ENCODE measurements around the gene TM6SF1.

Gene TM6SF1

GRCh38 chr15:83106994-83107840 lies at the start of gene TM6SF1:
TM6SF1 (plus strand) TSS chr15:83107645; CDS start chr15:83107681, 36 bp downstream.
- H3K36me3 ChIP-seq (ENCODE audit: insufficient read depth, low read length), result no peaks in the 10 kb centered on the region
- H3K4me3 ChIP-seq (ENCODE audit: low read depth in 1 of 2, low read length in 2 of 2), result peak within 1 kb of the TSS; percentile 7 to 56; a peak in 3 of 4 replicates
- peak; percentile 52 for ATAC-seq (ENCODE audit: insufficient read depth, low read depth)
- no peaks in the 10 kb centered on the region for H3K27me3 ChIP-seq (ENCODE audit: insufficient read depth, low read length, poor library complexity)
- peak within 1 kb of the TSS; percentile 61 for H3K27ac ChIP-seq (ENCODE audit: low read length)
- peaks cover 26% of the 10 kb centered on the region for H3K4me1 ChIP-seq (ENCODE audit: insufficient read depth, low read length)
- H4K20me1 ChIP-seq (ENCODE audit: insufficient read depth, low read length), result no peaks in the 10 kb centered on the region
- H3K9me3 ChIP-seq (ENCODE audit: insufficient read depth, low read length, severe bottlenecking), result no peaks in the 10 kb centered on the region
- DNase-seq, result peak; percentile 37
- peak within 1 kb of the TSS; percentile 64 for H2AFZ ChIP-seq (ENCODE audit: low read depth, low read length)
- TF ChIP-seq CTCF (IDR thresholded peaks at IDR 0.05; ENCODE audit: borderline replicate concordance, extremely low read depth, low read length, poor library complexity, severe bottlenecking), result no peak
- no peak for TF ChIP-seq EZH2 (IDR thresholded peaks at IDR 0.05; ENCODE audit: borderline replicate concordance, low read depth, low read length, severe bottlenecking)
- peak within 1 kb of the TSS; percentile 43 for H3K9ac ChIP-seq (ENCODE audit: low read depth, low read length)
- peak within 1 kb of the TSS; percentile 66 for H3K4me2 ChIP-seq (ENCODE audit: insufficient read depth, low read length)
- H3K79me2 ChIP-seq (ENCODE audit: insufficient read depth, low read length), result no peaks in the 10 kb centered on the region

GRCh38 chr15:83057696-83058376 lies 49.6 kb upstream of the TM6SF1 start:
- DNase-seq (no peak), ATAC-seq (ENCODE audit: insufficient read depth, low read depth) (no peak)
- no peak overlapping the region for H3K4me2 ChIP-seq (ENCODE audit: insufficient read depth, low read length)
- peaks cover 19% of the 10 kb centered on the region for H3K4me1 ChIP-seq (ENCODE audit: insufficient read depth, low read length)
- no peaks in the 10 kb centered on the region for H3K27me3 ChIP-seq (ENCODE audit: insufficient read depth, low read length, poor library complexity)
- no peak overlapping the region for H3K9ac ChIP-seq (ENCODE audit: low read depth, low read length)
- no peaks in the 10 kb centered on the region for H3K9me3 ChIP-seq (ENCODE audit: insufficient read depth, low read length, severe bottlenecking)
- H3K79me2 ChIP-seq (ENCODE audit: insufficient read depth, low read length), result peaks cover 74% of the 10 kb centered on the region
- no peak overlapping the region for H3K4me3 ChIP-seq (ENCODE audit: low read depth in 1 of 2, low read length in 2 of 2)
- TF ChIP-seq EZH2 (IDR thresholded peaks at IDR 0.05; ENCODE audit: borderline replicate concordance, low read depth, low read length, severe bottlenecking) (no peak), CTCF (IDR thresholded peaks at IDR 0.05; ENCODE audit: borderline replicate concordance, extremely low read depth, low read length, poor library complexity, severe bottlenecking) (no peak)
- no peak overlapping the region for H2AFZ ChIP-seq (ENCODE audit: low read depth, low read length)
- peaks cover 63% of the 10 kb centered on the region for H3K36me3 ChIP-seq (ENCODE audit: insufficient read depth, low read length)
- peaks cover 37% of the 10 kb centered on the region; the same call in 1 of the 2 replicates for H4K20me1 ChIP-seq (ENCODE audit: insufficient read depth, low read length)
- H3K27ac ChIP-seq (ENCODE audit: low read length), result no peak overlapping the region

- Histone ChIP-seq H3K9ac (ENCODE audit: low read depth, low read length) (no peak overlapping the region; the same call in 1 of the 2 replicates), H3K79me2 (ENCODE audit: insufficient read depth, low read length) (peaks cover 100% of the 10 kb centered on the region), H3K4me1 (ENCODE audit: insufficient read depth, low read length) (peaks cover 52% of the 10 kb centered on the region), H4K20me1 (ENCODE audit: insufficient read depth, low read length) (peaks cover 55% of the 10 kb centered on the region), H3K4me3 (ENCODE audit: low read depth in 1 of 2, low read length in 2 of 2) (no peak overlapping the region; a peak in 1 of 4 replicates), H3K36me3 (ENCODE audit: insufficient read depth, low read length) (peaks cover 40% of the 10 kb centered on the region), H3K9me3 (ENCODE audit: insufficient read depth, low read length, severe bottlenecking) (no peaks in the 10 kb centered on the region), H3K4me2 (ENCODE audit: insufficient read depth, low read length) (peak overlapping the region; percentile 75; the same call in 1 of the 2 replicates), H2AFZ (ENCODE audit: low read depth, low read length) (no peak overlapping the region), H3K27me3 (ENCODE audit: insufficient read depth, low read length, poor library complexity) (no peaks in the 10 kb centered on the region), H3K27ac (ENCODE audit: low read length) (no peak overlapping the region; the same call in 1 of the 2 replicates)
- TF ChIP-seq EZH2 (IDR thresholded peaks at IDR 0.05; ENCODE audit: borderline replicate concordance, low read depth, low read length, severe bottlenecking) (no peak), CTCF (IDR thresholded peaks at IDR 0.05; ENCODE audit: borderline replicate concordance, extremely low read depth, low read length, poor library complexity, severe bottlenecking) (no peak)
- ATAC-seq (ENCODE audit: insufficient read depth, low read depth) (no peak), DNase-seq (no peak)
Observed at GRCh38 chr15:83061680-83062079, 45.8 kb upstream of the TM6SF1 start.

Data from DND-41 (cell line).